ENCODE results near the gene PSTK. TPM values are rescaled to one million over a fixed set of nuclear protein-coding genes. Genes with fewer than 3 reads are reported as not detected.

Gene PSTK
- total and polyA plus RNA-seq, 11 donors: 0.97 to 3.9 (median 2.0) TPM

DNA sequence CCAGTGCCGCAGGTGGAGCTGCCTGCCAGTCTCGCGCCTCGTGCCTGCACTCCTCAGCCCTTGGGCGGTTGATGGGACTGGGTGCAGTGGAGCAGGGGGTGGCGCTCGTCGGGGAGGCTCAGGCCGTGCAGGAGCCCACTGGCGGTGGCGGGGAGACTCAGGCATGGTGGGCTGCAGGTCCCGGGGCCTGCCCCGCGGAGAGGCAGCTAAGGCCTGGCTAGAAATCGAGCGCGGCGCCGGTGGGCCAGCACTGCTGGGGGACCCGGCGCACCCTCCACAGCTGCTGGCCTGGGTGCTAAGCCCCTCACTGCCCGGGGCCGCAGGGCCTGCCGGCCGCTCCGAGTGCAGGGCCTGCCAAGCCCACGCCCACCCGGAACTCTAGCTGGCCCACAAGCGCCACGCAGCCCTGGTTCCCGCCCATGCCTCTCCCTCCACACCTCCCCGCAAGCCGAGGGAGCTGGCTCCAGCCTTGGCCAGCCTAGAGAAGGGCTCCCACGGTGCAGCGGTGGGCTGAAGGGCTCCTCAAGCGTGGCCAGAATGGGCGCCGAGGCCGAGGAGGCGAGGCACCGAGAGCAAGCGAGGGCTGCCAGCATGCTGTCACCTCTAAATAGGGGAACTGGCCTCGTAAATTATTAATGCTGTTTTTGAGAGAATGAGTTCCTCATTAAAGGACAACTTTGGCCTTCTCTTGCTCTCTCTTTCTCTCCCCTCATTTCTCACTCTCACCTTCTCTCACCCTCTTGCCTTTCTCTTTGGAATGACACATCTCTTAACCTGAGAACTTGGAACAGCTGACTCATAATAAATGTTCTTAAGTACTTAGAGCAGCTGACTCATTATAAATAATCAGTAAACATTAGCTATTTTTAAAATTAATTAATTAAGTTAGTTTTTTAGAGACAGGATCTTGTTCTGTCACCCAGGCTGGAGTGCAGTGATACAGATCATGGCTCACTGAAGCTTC, 33.5 kb downstream of the PSTK start:
- TF ChIP-seq CTCF (IDR thresholded peaks at IDR 0.05) (no peak), POLR2A (IDR thresholded peaks at IDR 0.05) (no peak)
- H3K27ac ChIP-seq: no peak overlapping the region
- WGBS, 4 donors: 93 to 96% (median 95%) methylated on average over 22 to 43 of the region's 43 CpGs
- ATAC-seq: no peak
- H3K4me3 ChIP-seq: no peak overlapping the region
- no peaks in the 10 kb centered on the region for H3K9me3 ChIP-seq
- H3K27me3 ChIP-seq: no peaks in the 10 kb centered on the region
- peaks cover 0 to 12% (median 7%) of the 10 kb centered on the region in 12 donors for H3K4me1 ChIP-seq
- intact Hi-C loops (cut with DNase I): no loop called here
- no peak for DNase-seq
- H3K36me3 ChIP-seq: no peaks in the 10 kb centered on the region

DNA sequence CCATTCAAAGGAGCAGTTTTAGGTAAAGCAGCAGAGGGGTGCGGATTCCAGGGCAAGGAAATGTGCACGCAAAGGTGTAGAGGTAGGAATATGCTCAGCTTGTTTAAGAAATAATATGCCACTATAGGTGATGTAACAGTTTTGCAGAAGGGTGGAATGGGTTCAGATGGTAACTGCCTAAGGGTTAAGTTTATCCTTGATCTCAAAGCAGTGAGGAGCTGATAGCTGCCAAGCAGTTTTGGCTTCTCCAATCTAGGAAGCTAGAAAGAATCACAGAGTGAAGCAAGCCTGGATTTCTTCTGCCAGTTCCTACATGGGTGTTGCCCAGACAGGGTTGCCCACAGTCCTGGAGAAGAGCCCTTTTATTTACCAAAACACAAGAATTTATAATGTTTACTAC, 34.6 kb downstream of the PSTK start:
- 96 to 99% (median 97%) methylated on average over 2 of the region's 2 CpGs for WGBS, 4 donors
- intact Hi-C loops (cut with DNase I): no loop called here
- peaks cover 0 to 7% (median 4%) of the 10 kb centered on the region in 12 donors for H3K4me1 ChIP-seq
- no peak for DNase-seq
- H3K27ac ChIP-seq: no peak overlapping the region
- TF ChIP-seq CTCF (IDR thresholded peaks at IDR 0.05) (no peak), POLR2A (IDR thresholded peaks at IDR 0.05) (no peak)
- no peak for ATAC-seq
- no peak overlapping the region for H3K4me3 ChIP-seq
- no peaks in the 10 kb centered on the region for H3K27me3 ChIP-seq
- no peaks in the 10 kb centered on the region for H3K9me3 ChIP-seq
- H3K36me3 ChIP-seq: no peaks in the 10 kb centered on the region

- 91 to 97% (median 94%) methylated on average over 4 of the region's 4 CpGs for WGBS, 4 donors
- H3K9me3 ChIP-seq: no peaks in the 10 kb centered on the region
Measured at GRCh38 chr10:123016228-123016627, 36.0 kb downstream of the PSTK start.

More at GRCh38 chr10:123016228-123016627, 36.0 kb downstream of the PSTK start:
- no peaks in the 10 kb centered on the region for H3K27me3 ChIP-seq
- DNase-seq: no peak
- no peak for ATAC-seq
- intact Hi-C loops (cut with DNase I): no loop called here
- H3K36me3 ChIP-seq: no peaks in the 10 kb centered on the region
- no peak overlapping the region for H3K27ac ChIP-seq
- no peak overlapping the region for H3K4me3 ChIP-seq
- H3K4me1 ChIP-seq: no peaks in the 10 kb centered on the region
- no peak for TF ChIP-seq POLR2A (IDR thresholded peaks at IDR 0.05)
- no peak for TF ChIP-seq CTCF (IDR thresholded peaks at IDR 0.05)
